Measurements from ENCODE around the gene TMED10.
A peak's percentile ranks its signal among the peaks of the same experiment; 100 is the strongest.
"Not testable (repeated sequence)": the region's sequence is repeated elsewhere in the genome, so short reads cannot be mapped to it uniquely, and the experiment has no call there.

TMED10 gene

GRCh38 chr14:75156901-75157300 lies 19.5 kb downstream of the TMED10 start:
- no peak for DNase-seq

- DNase-seq = no peak
Measured at GRCh38 chr14:75156111-75156510, 20.3 kb downstream of the TMED10 start.

GRCh38 chr14:75155169-75155568 lies 21.2 kb downstream of the TMED10 start:
- DNase-seq = no peak

GRCh38 chr14:75153295-75153694 lies 23.1 kb downstream of the TMED10 start:
- DNase-seq = no peak

- DNase-seq = no peak
Measured at GRCh38 chr14:75151851-75152250, 24.6 kb downstream of the TMED10 start.

GRCh38 chr14:75150637-75151036 lies 25.8 kb downstream of the TMED10 start:
- not testable (repeated sequence) for DNase-seq

- DNase-seq = peak; percentile 24 to 47
Measured at GRCh38 chr14:75150150-75150549, 26.3 kb downstream of the TMED10 start.

- peak; percentile 83 to 87 for DNase-seq
Measured at GRCh38 chr14:75147423-75148071, 28.9 kb downstream of the TMED10 start.

- peak; percentile 83 to 89 for DNase-seq
Measured at GRCh38 chr14:75144944-75145343, 31.5 kb downstream of the TMED10 start.

- no peak for DNase-seq
Measured at GRCh38 chr14:75143761-75144527, 32.5 kb downstream of the TMED10 start.

- no peak for DNase-seq
Measured at GRCh38 chr14:75142494-75142893, 33.9 kb downstream of the TMED10 start.

- no peak for DNase-seq
Measured at GRCh38 chr14:75141967-75142366, 34.4 kb downstream of the TMED10 start.

- no peak for DNase-seq
Measured at GRCh38 chr14:75141062-75141461, 35.4 kb downstream of the TMED10 start.

GRCh38 chr14:75140620-75141019 lies 35.8 kb downstream of the TMED10 start:
- DNase-seq = no peak

GRCh38 chr14:75139185-75139584 lies 37.2 kb downstream of the TMED10 start:
- DNase-seq = no peak

- DNase-seq = peak; percentile 52 to 78
Measured at GRCh38 chr14:75138492-75138891, 37.9 kb downstream of the TMED10 start.

GRCh38 chr14:75134644-75135043 lies 41.8 kb downstream of the TMED10 start:
- DNase-seq = no peak

- no peak for DNase-seq
Measured at GRCh38 chr14:75133597-75133996, 42.8 kb downstream of the TMED10 start.

- peak; percentile 85 to 91 for DNase-seq
Measured at GRCh38 chr14:75132382-75133086, 43.9 kb downstream of the TMED10 start.

- no peak for DNase-seq
Measured at GRCh38 chr14:75128596-75128990, 47.8 kb downstream of the TMED10 start.

GRCh38 chr14:75127903-75128595 lies 48.4 kb downstream of the TMED10 start:
- no peak for DNase-seq

GRCh38 chr14:75127474-75127820 lies 49.0 kb downstream of the TMED10 start:
- not testable (repeated sequence) for DNase-seq
